Ascending aorta (tissue), 2 donors: Measurements from ENCODE around the gene HAUS1. TPM values are rescaled to one million over a fixed set of nuclear protein-coding genes. Genes with fewer than 3 reads are reported as not detected.

Experiments
- DNase-seq, 2 donors: peaks; one replicate each; pipeline ENCODE4 v3.0.0-alpha.2; 2019; ENCODE audit warnings: low spot score in 2 of 2
- H3K27ac ChIP-seq, 2 donors: fragments of 200-600 bp; sonication (generic); one replicate each; pipeline ENCODE4 v1.5.1; 2016 to 2017; ENCODE audit warnings: mild to moderate bottlenecking in 1 of 2
- H3K27me3 ChIP-seq: fragments of 200-600 bp; sonication (generic); one replicate; pipeline ENCODE4 v1.5.1; 2017
- H3K36me3 ChIP-seq, 2 donors: fragments of 200-600 bp; sonication (generic); one replicate each; pipeline ENCODE4 v1.5.1; 2016
- H3K4me1 ChIP-seq, 2 donors: fragments of 200-600 bp; sonication (generic); one replicate each; pipeline ENCODE4 v1.5.1; 2016 to 2017; ENCODE audit warnings: mild to moderate bottlenecking in 1 of 2
- H3K4me3 ChIP-seq, 2 donors: fragments of 200-600 bp; sonication (generic); one replicate each; pipeline ENCODE4 v1.5.1; 2016 to 2017; ENCODE audit warnings: mild to moderate bottlenecking in 1 of 2
- H3K9me3 ChIP-seq, 2 donors: fragments of 200-600 bp; sonication (generic); one replicate each; pipeline ENCODE4 v1.5.1; 2016
- CTCF ChIP-seq, 3 experiments: fragments of 200-600 bp in 2 of 3; fragments of 450-650 bp in 1 of 3; sonication (generic) in 2 of 3; IDR thresholded peaks; one replicate each; pipeline ENCODE4 v1.5.1; 2016 to 2019; ENCODE audit warnings: antibody characterized with exemption in 3 of 3, mild to moderate bottlenecking in 1 of 3, moderate library complexity in 1 of 3
- intact Hi-C: fragments of 100-400 bp; cut with DNase I; formaldehyde crosslinking; loops from one replicate; pipeline ENCODE4 v1.15.1; 2023
- total RNA-seq: library from RNA; depleted of rRNA; stranded (reverse); fragments of >200 nt; gene quantifications from one replicate; pipeline ENCODE4 v1.1.0, GENCODE V29; 2016

HAUS1 gene
- total RNA-seq, 1 donor from 2014 or later, result 5.0 TPM

GRCh38 chr18:46070815-46071652, 33.2 kb upstream of the HAUS1 start:
- intact Hi-C loops, result loop anchor here (5.0 to 10.0 kb wide), 3 partner anchors 44 to 406 kb away; partner anchors contain the start of gene EPG5
- DNase-seq, result peak in 1 of 2 donors; percentile 66
- H3K36me3 ChIP-seq, result no peaks in the 10 kb centered on the region
- peak overlapping the region; percentile 50 to 58 for H3K27ac ChIP-seq
- H3K27me3 ChIP-seq, result no peaks in the 10 kb centered on the region
- no peaks in the 10 kb centered on the region for H3K9me3 ChIP-seq
- no peak for TF ChIP-seq CTCF (IDR thresholded peaks at IDR 0.05)
- peak overlapping the region; percentile 71 to 92 for H3K4me3 ChIP-seq
- peaks cover 4 to 8% of the 10 kb centered on the region in 2 donors for H3K4me1 ChIP-seq

GRCh38 chr18:46071653-46072375, 32.4 kb upstream of the HAUS1 start, which contains the start of gene PSTPIP2:
Gene PSTPIP2, minus strand, starts transcription at chr18:46072260. Its CDS starts 72 bp downstream, at chr18:46072188.
- no peaks in the 10 kb centered on the region for H3K36me3 ChIP-seq
- peaks cover 4 to 8% of the 10 kb centered on the region in 2 donors for H3K4me1 ChIP-seq
- H3K4me3 ChIP-seq, result peak within 1 kb of the TSS; percentile 71 to 92
- DNase-seq, result peak in 1 of 2 donors; percentile 83
- peak within 1 kb of the TSS; percentile 50 to 58 for H3K27ac ChIP-seq
- no peaks in the 10 kb centered on the region for H3K9me3 ChIP-seq
- intact Hi-C loops, result loop anchor here (5.0 to 10.0 kb wide), 3 partner anchors 45 to 407 kb away; partner anchors contain the start of gene EPG5
- H3K27me3 ChIP-seq, result no peaks in the 10 kb centered on the region
- TF ChIP-seq CTCF (IDR thresholded peaks at IDR 0.05), result no peak

GRCh38 chr18:46072376-46072867, 31.8 kb upstream of the HAUS1 start:
- intact Hi-C loops, result loop anchor here (5.0 to 10.0 kb wide), 3 partner anchors 45 to 408 kb away; partner anchors contain the start of gene EPG5

GRCh38 chr18:46072959-46073358, 31.2 kb upstream of the HAUS1 start:
- no peaks in the 10 kb centered on the region for H3K36me3 ChIP-seq
- intact Hi-C loops, result loop anchor here (5.0 to 10.0 kb wide), 3 partner anchors 46 to 408 kb away; partner anchors contain the start of gene EPG5
- no peaks in the 10 kb centered on the region for H3K27me3 ChIP-seq
- peak overlapping the region; percentile 71 to 92 for H3K4me3 ChIP-seq
- no peak overlapping the region for H3K27ac ChIP-seq
- no peak for DNase-seq
- H3K9me3 ChIP-seq, result no peaks in the 10 kb centered on the region
- no peak for TF ChIP-seq CTCF (IDR thresholded peaks at IDR 0.05)
- H3K4me1 ChIP-seq, result peaks cover 4 to 8% of the 10 kb centered on the region in 2 donors

More at GRCh38 chr18:46072376-46072867, 31.8 kb upstream of the HAUS1 start:
- no peaks in the 10 kb centered on the region for H3K36me3 ChIP-seq
- DNase-seq, result no peak
- H3K4me1 ChIP-seq, result peaks cover 4 to 8% of the 10 kb centered on the region in 2 donors
- no peaks in the 10 kb centered on the region for H3K27me3 ChIP-seq
- no peaks in the 10 kb centered on the region for H3K9me3 ChIP-seq
- H3K27ac ChIP-seq, result peak overlapping the region in 1 of 2 donors; percentile 58
- H3K4me3 ChIP-seq, result peak overlapping the region; percentile 71 to 92
- peak in 1 of 3 experiments; percentile 2 for TF ChIP-seq CTCF (IDR thresholded peaks at IDR 0.05)
